Adrenal gland (tissue), 5 donors: Measurements from ENCODE around the gene RAC3.

ENCODE experiments used
- CTCF ChIP-seq, 6 experiments: fragments of 450-650 bp in 4 of 6; fragments of 200-600 bp in 2 of 6; sonication (generic) in 1 of 6; IDR thresholded peaks; 1 replicate in 5 of 6; 2 replicates in 1 of 6; pipeline versions ENCODE4 v1.5.1 to v1.8.0; 2016 to 2021; ENCODE audit warnings: antibody characterized with exemption in 6 of 6, mild to moderate bottlenecking in 2 of 6, moderate library complexity in 1 of 6
- POLR2A ChIP-seq, 2 donors: fragments of 450-650 bp; IDR thresholded peaks; one replicate each; pipeline ENCODE4 v1.6.1; 2017; ENCODE audit warnings: antibody characterized with exemption in 2 of 2, mild to moderate bottlenecking in 2 of 2, moderate library complexity in 1 of 2
- donor health status: DM: no; HTN: no; CAD: no.

- TF ChIP-seq POLR2A (IDR thresholded peaks at IDR 0.05) (no peak), CTCF (IDR thresholded peaks at IDR 0.05) (no peak)
Measured at GRCh38 chr17:82055023-82055964, 23.8 kb downstream of the RAC3 start.
